CD4-positive, alpha-beta T cell (primary cell): ENCODE measurements around the gene DENND4A. TPM values are rescaled to one million over a fixed set of nuclear protein-coding genes. Genes with fewer than 3 reads are reported as not detected.

Experiments
- ATAC-seq: fragments of 200-7000 bp; cut with Tn5 transposase; one replicate; pipeline ENCODE4 v1.10.0; 2022; ENCODE audit warnings: mild to moderate bottlenecking; ENCODE audit not compliant: poor library complexity
- CTCF ChIA-PET: fragments of 350-600 bp; sonication (Branson Sonifier 250); formaldehyde crosslinking; loops from one replicate; lab custom pipeline; 2021; ENCODE audit warnings: antibody characterized with exemption, inconsistent platforms; lab: Charles Lee
- POLR2A ChIA-PET: fragments of 350-600 bp; sonication (Branson Sonifier 250); formaldehyde crosslinking; loops from one replicate; lab custom pipeline; 2021; ENCODE audit warnings: antibody characterized with exemption, inconsistent platforms; lab: Charles Lee
- DNase-seq, 14 experiments: peaks; one replicate each; pipeline ENCODE4 v3.0.0-alpha.2; 2013 to 2020; ENCODE audit warnings: mixed read lengths in 2 of 14
- H3K27ac ChIP-seq, 2 donors: one replicate each; pipeline versions ENCODE4 v1.5.1 to v1.7.0; 2013; ENCODE audit warnings: low read length in 2 of 2, low read depth in 1 of 2, mild to moderate bottlenecking in 1 of 2
- H3K27me3 ChIP-seq, 2 experiments: 1 replicate in 1 of 2; 2 replicates in 1 of 2; pipeline versions ENCODE4 v1.6.1 to v1.7.0; 2013; ENCODE audit warnings: low read length in 2 of 2, control low read depth in 1 of 2, mild to moderate bottlenecking in 1 of 2, moderate library complexity in 1 of 2; ENCODE audit not compliant: insufficient read depth in 2 of 2, control insufficient read depth in 1 of 2
- H3K36me3 ChIP-seq: one replicate; pipeline ENCODE4 v1.6.1; 2013; ENCODE audit warnings: low read length, control low read depth; ENCODE audit not compliant: insufficient read depth
- H3K4me1 ChIP-seq: one replicate; pipeline ENCODE4 v1.6.1; 2013; ENCODE audit warnings: low read length, control low read depth; ENCODE audit not compliant: insufficient read depth
- H3K4me3 ChIP-seq: one replicate; pipeline ENCODE4 v1.5.1; 2013; ENCODE audit warnings: mild to moderate bottlenecking, low read length, moderate library complexity
- H3K9me3 ChIP-seq, 2 experiments: 1 replicate in 1 of 2; 2 replicates in 1 of 2; pipeline versions ENCODE4 v1.6.1 to v1.7.0; 2013; ENCODE audit warnings: low read length in 2 of 2, mild to moderate bottlenecking in 2 of 2, control low read depth in 1 of 2, moderate library complexity in 1 of 2; ENCODE audit not compliant: control insufficient read depth in 1 of 2, insufficient read depth in 1 of 2
- H3K27ac Mint-ChIP-seq: one replicate; pipeline ENCODE4 v1.8.0; 2020; ENCODE audit warnings: mixed read lengths
- H3K27me3 Mint-ChIP-seq: one replicate; pipeline ENCODE4 v1.8.0; 2021; ENCODE audit warnings: mixed read lengths
- H3K36me3 Mint-ChIP-seq: one replicate; pipeline ENCODE4 v1.8.0; 2021; ENCODE audit warnings: low read depth, mixed read lengths
- H3K4me1 Mint-ChIP-seq: one replicate; pipeline ENCODE4 v1.8.0; 2021; ENCODE audit warnings: low read depth, mixed read lengths
- H3K4me3 Mint-ChIP-seq: one replicate; pipeline ENCODE4 v1.8.0; 2020; ENCODE audit warnings: mild to moderate bottlenecking, mixed read lengths
- H3K9me3 Mint-ChIP-seq: one replicate; pipeline ENCODE4 v1.8.0; 2020; ENCODE audit warnings: mixed read lengths
- intact Hi-C, 2 experiments: fragments of 100-400 bp; cut with DNase I in 1 of 2; cut with micrococcal nuclease in 1 of 2; formaldehyde crosslinking; loops; one replicate each; pipeline versions ENCODE4 v1.15.1 to v1.9.0; 2023 to 2025; cut with DNase I, micrococcal nuclease
- total RNA-seq, 174 experiments: library from RNA in 2 of 174; stranded (reverse) in 2 of 174; gene quantifications; one replicate each; pipeline ENCODE4 v1.2.3 and lab custom pipeline; 2021 to 2026
- TF ChIP-seq, protein P1 (sequence below): fragments of 200-600 bp; IDR thresholded peaks from one replicate; pipeline ENCODE4 v1.8.0; 2022; ENCODE audit warnings: antibody characterized with exemption, mild to moderate bottlenecking

DENND4A gene
- total RNA-seq, 2 experiments from 2014 or later, result 64.1 to 69.6 TPM

DNA sequence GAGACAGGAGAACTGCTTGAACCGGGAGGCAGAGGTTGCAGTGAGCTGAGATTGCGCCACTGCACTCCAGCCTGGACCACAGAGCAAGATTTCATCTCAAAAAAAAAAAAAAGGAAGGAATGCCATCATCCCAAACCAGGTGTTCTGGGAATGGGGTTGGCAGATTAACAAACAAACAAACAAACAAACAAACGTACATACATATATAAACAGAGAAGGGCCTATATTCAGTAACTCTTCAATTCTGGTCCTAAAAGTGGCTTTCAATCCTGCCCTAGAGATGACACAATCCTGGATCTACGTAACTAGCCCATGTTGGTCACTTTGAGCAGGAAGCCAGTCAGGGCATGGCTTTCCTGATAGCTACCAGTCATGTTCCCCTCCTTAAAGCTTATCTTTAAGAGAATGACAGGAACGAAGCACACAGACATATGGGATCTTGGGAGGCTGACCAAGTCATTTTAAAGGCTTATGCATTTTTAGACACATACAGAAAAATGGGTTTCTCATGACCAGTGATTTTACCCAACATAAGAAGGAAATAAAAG is 47.3 kb upstream of the DENND4A start:
- intact Hi-C loops, result loop anchor here in 1 of 2 experiments (5.0 kb wide), 1 partner anchor 202 kb away; no protein-coding TSS in a partner anchor

DNA sequence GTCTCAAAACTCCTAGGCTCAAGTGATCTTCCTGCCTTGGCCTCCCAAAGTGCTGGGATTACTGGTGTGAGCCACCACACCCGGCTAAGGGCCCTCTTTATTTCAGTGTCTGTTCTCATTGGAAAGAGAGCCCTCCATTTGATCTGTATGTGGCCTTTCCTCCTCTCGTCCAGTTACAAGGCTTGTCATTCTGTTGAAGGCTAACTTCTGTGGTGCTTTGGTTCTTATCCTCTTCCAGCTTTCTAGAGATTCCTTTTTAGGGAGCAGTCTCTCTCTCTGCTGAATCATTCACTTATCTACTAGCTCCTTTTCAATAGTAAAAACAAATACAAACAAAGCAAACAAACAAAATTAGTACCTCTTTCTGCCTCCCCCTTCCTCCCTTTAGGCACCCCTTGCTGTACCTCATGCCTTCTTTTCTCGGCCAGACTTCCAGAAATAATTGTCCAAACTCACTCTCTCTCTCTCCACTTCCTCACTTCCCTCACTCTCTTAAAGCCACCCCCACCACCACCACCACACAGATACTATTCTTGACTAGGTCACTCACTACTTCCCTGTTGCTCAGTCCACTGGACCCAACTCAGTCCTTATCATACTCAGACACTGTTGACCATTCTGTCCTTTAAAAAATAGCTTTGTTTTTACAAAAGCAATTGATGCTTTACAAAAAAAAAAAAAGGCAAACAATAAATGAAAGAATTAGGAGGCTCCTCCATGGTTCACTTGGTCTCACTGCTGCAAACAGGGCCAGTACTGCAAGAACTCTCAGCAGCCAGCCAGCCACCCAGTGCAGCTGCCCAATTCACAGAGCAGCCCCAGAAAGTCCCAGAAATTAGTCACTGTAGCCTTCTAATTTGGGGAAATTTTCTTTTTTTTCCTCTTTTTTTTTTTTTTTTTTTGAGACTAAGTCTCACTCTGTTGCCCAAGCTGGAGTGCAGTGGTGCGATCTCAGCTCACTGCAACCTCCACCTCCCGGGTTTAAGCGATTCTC is 45.5 kb upstream of the DENND4A start:
- peaks cover 22% of the 10 kb centered on the region for H3K4me1 ChIP-seq
- ChIA-PET CTCF (interaction anchor here (0.6 to 2.2 kb wide), 12 partner anchors 11 to 111 kb away, joined by 3 to 8 read pairs (median 4); partner anchors contain the start of gene RAB11A), POLR2A (interaction anchor here (0.8 to 0.9 kb wide), 2 partner anchors 32 to 57 kb away, joined by 4 read pairs; partner anchors contain the start of gene RAB11A)
- Mint-ChIP-seq H3K4me3 (no peak overlapping the region), H3K4me1 (peaks cover 24% of the 10 kb centered on the region), H3K27me3 (no peaks in the 10 kb centered on the region), H3K36me3 (no peaks in the 10 kb centered on the region), H3K27ac (no peak overlapping the region), H3K9me3 (no peaks in the 10 kb centered on the region)
- TF ChIP-seq, protein P1, sequence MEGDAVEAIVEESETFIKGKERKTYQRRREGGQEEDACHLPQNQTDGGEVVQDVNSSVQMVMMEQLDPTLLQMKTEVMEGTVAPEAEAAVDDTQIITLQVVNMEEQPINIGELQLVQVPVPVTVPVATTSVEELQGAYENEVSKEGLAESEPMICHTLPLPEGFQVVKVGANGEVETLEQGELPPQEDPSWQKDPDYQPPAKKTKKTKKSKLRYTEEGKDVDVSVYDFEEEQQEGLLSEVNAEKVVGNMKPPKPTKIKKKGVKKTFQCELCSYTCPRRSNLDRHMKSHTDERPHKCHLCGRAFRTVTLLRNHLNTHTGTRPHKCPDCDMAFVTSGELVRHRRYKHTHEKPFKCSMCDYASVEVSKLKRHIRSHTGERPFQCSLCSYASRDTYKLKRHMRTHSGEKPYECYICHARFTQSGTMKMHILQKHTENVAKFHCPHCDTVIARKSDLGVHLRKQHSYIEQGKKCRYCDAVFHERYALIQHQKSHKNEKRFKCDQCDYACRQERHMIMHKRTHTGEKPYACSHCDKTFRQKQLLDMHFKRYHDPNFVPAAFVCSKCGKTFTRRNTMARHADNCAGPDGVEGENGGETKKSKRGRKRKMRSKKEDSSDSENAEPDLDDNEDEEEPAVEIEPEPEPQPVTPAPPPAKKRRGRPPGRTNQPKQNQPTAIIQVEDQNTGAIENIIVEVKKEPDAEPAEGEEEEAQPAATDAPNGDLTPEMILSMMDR, result no peak
- H3K27me3 ChIP-seq, result no peaks in the 10 kb centered on the region
- no peak overlapping the region for H3K27ac ChIP-seq
- H3K4me3 ChIP-seq, result no peak overlapping the region
- ATAC-seq (no peak), DNase-seq (peak in 2 of 14 experiments; percentile 34 to 46)
- intact Hi-C loops, result loop anchor here in 1 of 2 experiments (5.0 kb wide), 1 partner anchor 200 kb away; no protein-coding TSS in a partner anchor
- H3K9me3 ChIP-seq, result no peaks in the 10 kb centered on the region
- no peaks in the 10 kb centered on the region for H3K36me3 ChIP-seq

More for the DNA sequence above, 47.3 kb upstream of the DENND4A start:
- no peaks in the 10 kb centered on the region for H3K9me3 ChIP-seq
- H3K27me3 ChIP-seq, result no peaks in the 10 kb centered on the region
- ATAC-seq (no peak), DNase-seq (no peak)
- ChIA-PET POLR2A (no interaction called here), CTCF (no interaction called here)
- no peaks in the 10 kb centered on the region for H3K9me3 Mint-ChIP-seq
- H3K4me1 ChIP-seq, result peaks cover 4% of the 10 kb centered on the region
- TF ChIP-seq, protein P1, result no peak
- H3K4me3 Mint-ChIP-seq, result no peak overlapping the region
- H3K27me3 Mint-ChIP-seq, result no peaks in the 10 kb centered on the region
- H3K36me3 Mint-ChIP-seq, result no peaks in the 10 kb centered on the region
- H3K4me1 Mint-ChIP-seq, result peaks cover 7% of the 10 kb centered on the region
- H3K27ac Mint-ChIP-seq, result no peak overlapping the region
- H3K36me3 ChIP-seq, result no peaks in the 10 kb centered on the region
- H3K4me3 ChIP-seq, result no peak overlapping the region
- no peak overlapping the region for H3K27ac ChIP-seq

DNA sequence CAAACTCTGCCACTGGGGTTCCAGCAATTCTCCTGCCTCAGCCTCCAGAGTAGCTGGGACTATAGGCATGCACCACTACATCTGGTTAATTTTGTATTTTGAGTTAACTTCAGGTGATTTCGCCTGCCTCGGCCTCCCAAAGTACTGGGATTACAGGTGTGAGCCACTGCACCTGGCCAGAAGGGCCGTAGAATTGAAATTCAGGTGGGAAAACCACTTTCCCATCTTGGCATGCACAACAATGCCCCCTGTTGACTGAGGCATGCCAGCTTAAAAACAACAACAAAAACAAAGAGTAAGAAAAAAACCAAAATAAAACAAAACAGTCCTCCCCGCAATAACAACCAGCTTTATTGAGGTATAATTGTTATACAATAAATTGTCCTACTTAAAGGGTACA is 44.6 kb upstream of the DENND4A start:
- DNase-seq (peak in 4 of 14 experiments; percentile 23 to 54 (median 39)), ATAC-seq (no peak)
- no peak overlapping the region for H3K4me3 Mint-ChIP-seq
- TF ChIP-seq, protein P1, result peak; percentile 56
- POLR2A ChIA-PET, result interaction anchor here (0.9 to 4.7 kb wide), 3 partner anchors 33 to 51 kb away, joined by 3 to 60 read pairs (median 4); partner anchors contain the start of genes DENND4A and RAB11A
- Histone ChIP-seq H3K36me3 (no peaks in the 10 kb centered on the region), H3K27ac (no peak overlapping the region), H3K9me3 (no peaks in the 10 kb centered on the region), H3K4me3 (no peak overlapping the region), H3K27me3 (no peaks in the 10 kb centered on the region), H3K4me1 (peaks cover 31% of the 10 kb centered on the region)
- intact Hi-C loops, result loop anchor here in 1 of 2 experiments (5.0 kb wide), 1 partner anchor 199 kb away; no protein-coding TSS in a partner anchor
- no peaks in the 10 kb centered on the region for H3K9me3 Mint-ChIP-seq
- H3K27me3 Mint-ChIP-seq, result no peaks in the 10 kb centered on the region
- H3K4me1 Mint-ChIP-seq, result peaks cover 32% of the 10 kb centered on the region
- H3K36me3 Mint-ChIP-seq, result no peaks in the 10 kb centered on the region
- CTCF ChIA-PET, result interaction anchor here (0.6 to 2.2 kb wide), 12 partner anchors 10 to 110 kb away, joined by 3 to 8 read pairs (median 4); no protein-coding TSS in a partner anchor
- no peak overlapping the region for H3K27ac Mint-ChIP-seq
